ENCODE measurements around the gene SLC41A3.

- no peak for TF ChIP-seq EGR1 (IDR thresholded peaks at IDR 0.05; ENCODE audit: borderline replicate concordance, low read depth, low read length)
- no peak for TF ChIP-seq TAF7 (optimal IDR thresholded peaks at IDR 0.05; ENCODE audit: borderline replicate concordance, low read depth, low read length)
- no peak for TF ChIP-seq POLR2A (IDR thresholded peaks at IDR 0.05; ENCODE audit: control extremely low read depth in 1 of 2, low read depth in 2 of 2, low read length in 2 of 2)
- no peak for TF ChIP-seq RAD21 (IDR thresholded peaks at IDR 0.05 in 1 of 2, conservative IDR thresholded peaks at IDR 0.05 in 1 of 2; ENCODE audit: low read depth in 2 of 2, low read length in 2 of 2)
- no peak for TF ChIP-seq POLR2AphosphoS5 (IDR thresholded peaks at IDR 0.05; ENCODE audit: low read depth, low read length)
- no peak for TF ChIP-seq CTCF (IDR thresholded peaks at IDR 0.05; ENCODE audit: control extremely low read depth in 1 of 3, insufficient read depth in 1 of 3, low read depth in 1 of 3, low read length in 3 of 3)
- no peak for TF ChIP-seq GABPA (IDR thresholded peaks at IDR 0.05; ENCODE audit: borderline replicate concordance, insufficient read depth, low read length)
- TF ChIP-seq EZH2 (IDR thresholded peaks at IDR 0.05; ENCODE audit: low read depth, low read length, severe bottlenecking) = no peak
Observed at GRCh38 chr3:126107957-126108675, 24.2 kb upstream of the SLC41A3 start.
